ENCODE results near the gene MED16.

The MED16 gene

DNA sequence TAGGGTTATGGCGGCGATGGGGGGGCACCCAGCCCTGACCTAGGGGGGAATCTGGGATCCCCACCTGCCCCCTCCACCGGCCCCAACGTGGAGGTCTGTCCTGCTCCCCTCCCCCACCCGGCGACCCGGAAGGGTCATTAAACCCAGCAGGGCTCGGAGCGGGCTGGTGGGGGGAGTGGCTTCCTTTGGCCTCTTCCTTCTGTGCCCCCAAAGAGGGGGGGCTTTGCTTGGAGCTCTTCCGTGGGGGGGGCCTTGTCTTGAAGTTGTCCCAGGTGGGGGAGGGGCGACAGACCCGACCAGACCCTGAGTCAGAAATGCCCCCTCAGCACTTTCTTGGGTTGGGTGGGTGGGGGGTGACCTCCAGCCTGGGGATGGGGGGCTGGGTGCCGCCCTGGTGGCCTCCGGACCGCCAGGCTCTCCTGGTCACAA lies 34.4 kb upstream of the MED16 start:
- no peak for DNase-seq

DNA sequence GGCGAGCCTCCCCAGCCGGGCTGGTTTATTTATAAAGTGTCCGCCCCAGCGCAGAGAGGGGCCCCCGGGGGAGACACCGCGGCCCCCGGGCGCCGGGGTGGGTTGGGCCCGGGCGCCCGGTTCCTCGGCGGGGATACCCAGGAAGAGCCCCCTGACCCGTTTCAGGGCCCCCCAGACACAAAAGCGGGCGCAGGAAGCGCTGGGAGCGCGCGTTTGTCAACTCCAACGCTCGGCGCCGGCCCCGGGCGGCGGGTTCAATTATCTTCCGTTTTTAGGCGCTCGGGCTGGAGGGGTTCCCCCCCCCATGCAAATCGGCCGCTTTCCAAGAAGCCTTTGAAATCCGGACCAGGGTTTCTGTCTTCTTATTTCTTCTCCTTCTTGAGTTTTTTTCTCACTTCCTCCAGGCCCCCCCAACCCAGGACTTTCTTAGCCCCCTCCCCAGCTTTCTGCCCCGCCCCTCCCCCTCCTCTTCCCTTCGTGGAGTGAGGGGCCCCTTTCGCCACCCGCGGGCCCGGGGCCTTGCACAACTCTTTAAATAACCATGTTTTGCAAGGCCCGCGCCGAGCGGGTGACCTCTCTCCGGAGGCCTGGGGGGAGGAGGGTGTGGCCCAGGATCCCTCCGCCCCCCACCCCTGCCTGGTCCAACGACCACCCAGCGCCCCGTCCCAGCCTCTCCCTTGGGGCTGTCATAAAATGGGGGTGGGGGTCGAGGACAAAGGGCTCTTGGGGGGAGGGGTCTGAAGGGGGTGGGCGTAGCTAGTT lies 33.8 kb upstream of the MED16 start:
- no peak for DNase-seq

DNA sequence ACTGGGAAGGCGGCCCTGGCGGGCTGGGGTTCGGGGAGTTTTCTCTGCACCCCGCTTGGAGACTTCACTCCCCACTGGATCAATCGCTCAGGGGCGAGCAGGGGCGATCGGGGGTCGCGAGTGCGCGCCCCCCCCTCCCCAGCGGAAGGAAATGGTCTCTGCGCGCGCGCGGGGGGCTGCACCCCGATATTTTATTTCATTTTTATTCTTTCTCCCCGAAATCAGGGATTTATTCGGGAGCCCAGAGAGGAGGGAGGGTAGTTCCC lies 33.3 kb upstream of the MED16 start:
- no peak for DNase-seq

DNA sequence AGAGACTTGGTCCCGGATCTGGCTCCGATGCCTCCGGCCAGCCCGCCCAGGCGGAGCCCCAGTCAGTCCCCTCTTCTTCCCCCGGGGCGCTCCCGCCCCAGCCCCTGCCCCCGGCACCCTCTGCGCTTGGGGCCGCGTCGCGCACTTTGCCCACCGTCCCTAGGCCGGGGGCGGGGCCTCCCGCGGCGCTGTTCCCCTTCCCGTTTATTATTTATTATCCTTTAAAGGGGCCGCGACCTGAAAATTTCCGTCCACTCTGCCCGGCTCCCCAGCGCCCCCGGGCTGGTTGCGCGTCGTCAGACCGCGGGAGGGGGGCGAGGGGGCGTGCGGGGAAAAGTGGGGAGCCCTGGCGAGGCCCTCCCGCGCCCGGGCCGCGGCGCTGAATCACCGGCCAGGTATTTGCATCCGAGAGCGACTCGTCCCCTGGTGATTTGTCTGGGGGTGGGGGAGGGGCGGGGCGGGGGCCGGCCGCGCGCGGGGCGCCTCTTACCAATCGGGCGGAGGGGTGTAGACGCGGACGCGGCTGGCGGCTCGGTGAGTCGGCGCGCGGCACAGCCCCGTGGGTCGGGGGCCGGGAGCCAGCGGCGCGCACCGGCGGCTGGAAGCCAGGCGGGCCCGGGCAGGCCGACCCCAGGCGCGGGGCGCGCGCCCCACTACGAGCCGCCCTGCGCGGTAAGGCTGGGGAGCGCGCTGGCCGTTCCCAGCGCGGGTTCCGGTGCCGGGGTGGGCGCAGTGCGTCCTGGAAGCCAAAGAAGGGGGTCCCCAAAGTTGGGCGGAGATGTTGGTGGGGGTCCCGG lies 32.7 kb upstream of the MED16 start, which contains the start of gene ARID3A:
ARID3A (plus strand) TSS at position 510 of the 797 bp plus-strand sequence. CDS start 3,494 bp downstream, outside the sequence.
- DNase-seq, result peak; percentile 33

DNA sequence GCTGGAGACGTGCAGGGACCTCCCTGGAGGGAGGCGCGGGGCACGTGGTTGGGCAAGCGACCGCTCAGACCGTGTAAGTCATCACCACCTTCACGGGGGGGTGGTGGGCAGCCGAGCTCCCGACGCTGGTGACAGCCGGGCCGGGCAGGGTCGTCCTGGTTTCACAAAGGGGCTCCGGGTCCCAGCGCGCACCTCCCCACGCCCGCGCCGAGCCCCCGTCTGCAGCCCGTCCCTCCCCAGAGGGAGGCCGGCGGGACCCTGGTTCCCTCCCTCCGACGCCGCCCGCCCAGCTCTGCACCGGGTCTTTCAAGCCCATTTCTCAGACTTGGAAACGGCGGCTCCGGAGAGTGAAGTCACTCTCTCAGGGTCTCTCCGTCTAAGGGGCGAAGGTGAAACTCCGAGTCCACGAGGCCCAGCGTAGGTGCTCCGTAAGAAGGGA lies 32.1 kb upstream of the MED16 start:
- DNase-seq, result no peak

DNA sequence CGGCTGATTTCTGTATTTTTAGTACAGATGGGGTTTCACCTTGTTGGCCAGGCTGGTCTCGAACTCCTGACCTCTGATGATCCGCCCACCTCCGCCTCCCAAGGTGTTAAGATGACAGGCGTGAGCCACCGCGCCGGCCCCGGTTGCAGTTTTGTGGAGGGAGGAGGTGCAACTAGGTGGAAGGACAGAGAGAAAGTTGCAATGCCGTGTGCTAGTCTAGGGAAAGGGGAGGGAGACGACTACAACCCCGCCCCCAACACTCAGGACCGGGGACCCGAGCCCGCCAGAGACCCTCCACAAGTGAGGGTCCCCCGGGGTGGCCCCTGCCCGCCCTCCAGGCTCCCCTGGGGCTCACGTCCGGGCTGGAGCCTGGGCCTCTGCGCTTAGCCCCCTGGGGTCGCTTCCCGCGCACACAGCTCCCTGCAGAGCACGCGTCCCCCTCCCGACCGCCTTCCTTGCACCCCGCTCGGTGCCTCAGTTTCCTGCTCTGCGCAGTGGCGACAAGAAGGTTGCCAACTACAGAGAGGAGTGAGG lies 31.6 kb upstream of the MED16 start:
- DNase-seq, result no peak

DNA sequence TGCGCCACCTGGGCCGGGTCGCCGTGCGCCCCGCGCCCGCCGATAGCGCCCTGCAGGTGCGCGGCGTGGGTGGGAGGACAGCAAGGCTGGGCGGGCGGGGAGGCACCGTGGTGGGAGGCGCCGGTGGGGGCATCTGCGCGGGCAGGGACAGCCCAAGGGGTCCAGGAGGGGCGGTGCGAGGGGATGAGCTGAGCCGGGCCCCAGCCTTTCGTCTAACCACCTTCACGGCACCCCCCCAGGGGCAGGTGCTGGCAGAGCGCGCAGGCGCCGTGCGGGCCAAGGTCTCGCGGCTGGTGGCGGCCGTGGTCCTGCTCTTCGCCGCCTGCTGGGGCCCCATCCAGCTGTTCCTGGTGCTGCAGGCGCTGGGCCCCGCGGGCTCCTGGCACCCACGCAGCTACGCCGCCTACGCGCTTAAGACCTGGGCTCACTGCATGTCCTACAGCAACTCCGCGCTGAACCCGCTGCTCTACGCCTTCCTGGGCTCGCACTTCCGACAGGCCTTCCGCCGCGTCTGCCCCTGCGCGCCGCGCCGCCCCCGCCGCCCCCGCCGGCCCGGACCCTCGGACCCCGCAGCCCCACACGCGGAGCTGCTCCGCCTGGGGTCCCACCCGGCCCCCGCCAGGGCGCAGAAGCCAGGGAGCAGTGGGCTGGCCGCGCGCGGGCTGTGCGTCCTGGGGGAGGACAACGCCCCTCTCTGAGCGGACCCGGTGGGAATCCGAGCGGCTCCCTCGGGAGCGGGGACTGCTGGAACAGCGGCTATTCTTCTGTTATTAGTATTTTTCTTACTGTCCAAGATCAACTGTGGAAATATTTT lies 27.3 kb upstream of the MED16 start:
- no peak for DNase-seq

DNA sequence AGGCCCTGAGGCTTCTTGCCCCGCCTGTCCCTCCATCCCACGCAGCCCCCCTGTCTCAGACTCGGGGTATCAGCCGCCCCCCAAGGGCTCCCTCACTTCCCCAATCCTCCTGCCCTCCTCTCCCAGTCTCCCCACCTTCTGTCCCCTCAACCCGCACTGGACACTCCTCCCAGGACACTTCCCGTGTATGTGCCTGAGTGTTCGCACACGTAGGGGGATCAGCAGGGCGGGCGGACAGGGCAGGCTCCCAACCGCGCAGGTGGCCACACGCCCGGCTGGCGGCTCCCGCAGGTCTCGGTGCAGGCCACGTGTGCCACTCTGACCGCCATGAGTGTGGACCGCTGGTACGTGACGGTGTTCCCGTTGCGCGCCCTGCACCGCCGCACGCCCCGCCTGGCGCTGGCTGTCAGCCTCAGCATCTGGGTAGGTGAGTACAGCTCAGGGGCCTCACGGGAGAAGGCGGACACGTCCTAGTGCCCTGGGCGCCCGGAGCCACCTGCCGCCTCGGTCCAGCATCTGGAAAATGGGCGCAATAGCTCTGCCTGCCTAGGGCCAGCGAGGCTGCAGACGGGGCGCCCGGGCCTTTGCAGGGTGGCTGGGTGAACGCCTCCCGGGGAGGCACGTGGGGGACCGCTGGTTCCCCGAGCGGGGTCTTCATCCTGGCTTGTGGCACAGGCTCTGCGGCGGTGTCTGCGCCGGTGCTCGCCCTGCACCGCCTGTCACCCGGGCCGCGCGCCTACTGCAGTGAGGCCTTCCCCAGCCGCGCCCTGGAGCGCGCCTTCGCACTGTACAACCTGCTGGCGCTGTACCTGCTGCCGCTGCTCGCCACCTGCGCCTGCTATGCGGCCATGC lies 26.4 kb upstream of the MED16 start:
- DNase-seq, result no peak

DNA sequence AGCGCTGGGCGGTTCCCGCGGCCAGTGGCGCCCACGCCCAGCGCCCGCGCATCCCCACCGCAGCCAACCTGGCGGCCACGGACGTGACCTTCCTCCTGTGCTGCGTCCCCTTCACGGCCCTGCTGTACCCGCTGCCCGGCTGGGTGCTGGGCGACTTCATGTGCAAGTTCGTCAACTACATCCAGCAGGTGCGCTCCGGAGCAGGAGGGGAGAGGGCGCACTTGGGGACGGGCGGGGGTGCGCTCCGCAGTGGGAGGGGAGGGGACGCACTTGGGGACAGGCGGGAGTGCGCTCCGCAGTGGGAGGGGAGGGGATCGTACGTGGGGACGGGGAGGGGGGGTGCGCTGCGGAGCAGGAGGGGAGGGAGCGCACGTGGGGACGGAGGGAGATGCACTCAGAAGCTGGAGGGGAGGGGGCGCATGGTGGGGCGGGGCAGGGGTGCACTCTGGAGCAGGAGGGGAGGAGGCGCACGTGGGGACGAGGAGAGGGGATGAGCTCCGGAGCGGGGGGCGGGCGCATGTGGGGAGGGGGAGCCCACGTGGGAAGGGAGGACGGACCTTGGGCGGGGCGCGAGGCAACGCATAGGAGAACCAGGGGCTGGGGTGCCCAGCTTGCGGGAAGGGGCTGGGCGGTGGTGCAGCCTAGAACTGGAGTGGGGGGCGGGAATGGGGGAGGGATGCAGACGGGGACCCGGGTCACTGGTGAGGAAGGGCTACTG lies 25.7 kb upstream of the MED16 start:
- DNase-seq, result no peak

DNA sequence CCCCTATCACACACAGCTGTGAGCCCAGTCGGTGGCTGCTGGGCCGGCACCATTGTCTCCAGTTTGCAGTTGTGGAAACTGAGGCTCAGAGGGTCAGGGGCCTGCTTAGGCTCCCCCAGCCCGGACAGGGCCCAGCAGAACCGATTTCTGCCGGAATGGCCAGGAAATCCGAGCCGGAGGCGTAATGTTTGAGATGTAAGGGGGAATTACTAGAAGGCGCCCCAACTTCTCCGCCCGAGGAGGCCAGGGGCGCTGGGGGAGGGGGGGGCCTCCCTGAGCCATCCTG lies 25.1 kb upstream of the MED16 start:
- no peak for DNase-seq

DNA sequence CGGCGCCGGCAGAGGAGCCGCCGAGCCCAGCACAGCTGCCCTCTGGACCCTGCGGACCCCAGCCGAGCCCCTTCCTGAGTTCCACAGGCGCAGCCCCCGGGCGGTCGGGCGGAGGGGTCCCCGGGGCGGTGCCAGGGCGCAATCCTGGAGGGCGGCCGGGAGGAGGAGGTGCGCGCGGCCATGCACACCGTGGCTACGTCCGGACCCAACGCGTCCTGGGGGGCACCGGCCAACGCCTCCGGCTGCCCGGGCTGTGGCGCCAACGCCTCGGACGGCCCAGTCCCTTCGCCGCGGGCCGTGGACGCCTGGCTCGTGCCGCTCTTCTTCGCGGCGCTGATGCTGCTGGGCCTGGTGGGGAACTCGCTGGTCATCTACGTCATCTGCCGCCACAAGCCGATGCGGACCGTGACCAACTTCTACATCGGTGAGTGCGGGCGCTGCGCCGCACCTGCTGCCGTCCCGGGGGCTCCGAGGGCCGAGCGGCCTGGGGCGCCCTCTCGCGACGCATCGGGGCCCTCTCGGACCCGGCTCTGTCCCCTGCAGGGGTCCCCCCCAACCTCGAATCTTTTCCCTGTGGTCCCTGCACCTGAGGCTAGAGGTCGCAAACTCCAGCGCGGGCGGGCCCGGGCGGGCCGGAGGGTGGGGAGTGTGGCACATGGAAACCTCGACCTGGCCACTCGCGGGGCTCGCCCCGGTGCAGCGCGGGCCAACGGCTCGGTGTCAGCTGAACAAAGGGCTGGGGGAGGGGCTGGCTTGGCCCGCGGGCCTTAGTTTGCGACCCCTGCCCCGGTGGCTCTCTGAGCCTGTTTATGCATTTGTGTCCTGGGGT lies 24.6 kb upstream of the MED16 start, which contains the start of gene KISS1R:
KISS1R (plus strand) TSS at position 11 of the 829 bp plus-strand sequence; CDS start at position 181, 170 bp downstream.
- no peak for DNase-seq

DNA sequence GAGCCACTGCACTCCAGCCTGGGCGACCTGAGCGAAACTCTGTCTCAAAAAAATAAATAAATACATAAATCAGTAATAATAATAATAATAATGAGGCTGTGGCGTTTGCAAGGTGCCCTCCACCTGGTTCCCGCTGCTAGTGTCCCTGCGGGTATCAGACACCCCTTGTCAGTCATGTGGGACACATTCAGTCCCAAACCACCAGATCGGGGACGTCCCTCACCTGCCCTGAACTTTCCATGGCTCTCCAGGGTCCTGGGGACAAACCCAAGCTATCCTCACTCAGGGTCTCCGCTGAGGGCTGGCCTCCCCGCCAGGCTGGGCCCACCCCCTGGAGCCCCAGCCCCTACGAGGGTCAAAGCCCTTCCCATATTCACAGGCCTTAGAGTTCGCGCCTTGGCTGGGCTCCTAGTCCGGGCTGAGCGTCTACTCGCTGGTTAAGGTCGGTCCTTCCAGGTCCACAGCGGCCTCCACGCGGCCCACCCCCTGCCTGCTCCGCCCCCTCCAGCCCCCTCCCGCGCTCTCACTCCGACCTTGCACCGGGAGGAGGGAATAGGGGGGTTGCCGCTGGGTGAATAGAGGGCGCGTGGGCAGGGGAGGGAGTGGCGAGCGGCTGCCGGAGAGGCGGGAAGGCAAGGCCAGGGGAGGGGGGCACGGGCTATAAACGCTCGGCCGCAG lies 23.8 kb upstream of the MED16 start:
- no peak for DNase-seq

DNA sequence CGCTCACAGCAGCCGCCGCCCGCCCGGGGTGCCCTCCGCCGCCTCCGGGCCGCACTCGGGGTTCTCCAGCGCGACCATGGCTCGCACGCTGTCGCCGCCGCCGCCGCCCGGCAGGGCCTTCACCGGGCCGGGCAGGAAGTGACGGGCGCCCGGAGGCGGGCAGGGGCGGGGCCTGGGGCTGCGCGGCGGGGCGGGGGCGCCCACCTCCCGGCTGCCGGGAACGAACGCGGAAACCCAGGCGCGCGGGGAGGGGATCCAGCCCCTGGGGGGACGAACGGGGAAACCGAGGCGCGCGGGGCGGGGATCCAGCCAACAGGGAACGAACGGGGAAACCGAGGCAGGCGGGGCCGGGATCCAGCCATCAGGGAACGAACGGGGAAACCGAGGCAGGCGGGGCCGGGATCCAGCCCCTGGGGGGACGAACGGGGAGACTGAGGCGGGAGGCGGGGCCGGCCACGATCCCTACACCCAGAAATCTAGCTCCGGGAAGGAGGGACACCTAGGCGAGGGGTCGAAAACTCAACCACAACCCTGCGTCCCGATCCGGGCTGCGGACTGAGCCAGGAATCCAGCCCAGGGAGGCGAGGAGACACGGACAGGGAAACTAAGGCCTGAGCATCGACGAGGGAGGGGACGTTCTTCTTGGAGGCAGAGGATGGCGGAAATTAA lies 20.2 kb upstream of the MED16 start, which contains the start of gene R3HDM4:
R3HDM4 (minus strand) TSS at position 140 of the 669 bp plus-strand sequence; CDS start at position 78, 62 bp downstream.
- no peak for DNase-seq

DNA sequence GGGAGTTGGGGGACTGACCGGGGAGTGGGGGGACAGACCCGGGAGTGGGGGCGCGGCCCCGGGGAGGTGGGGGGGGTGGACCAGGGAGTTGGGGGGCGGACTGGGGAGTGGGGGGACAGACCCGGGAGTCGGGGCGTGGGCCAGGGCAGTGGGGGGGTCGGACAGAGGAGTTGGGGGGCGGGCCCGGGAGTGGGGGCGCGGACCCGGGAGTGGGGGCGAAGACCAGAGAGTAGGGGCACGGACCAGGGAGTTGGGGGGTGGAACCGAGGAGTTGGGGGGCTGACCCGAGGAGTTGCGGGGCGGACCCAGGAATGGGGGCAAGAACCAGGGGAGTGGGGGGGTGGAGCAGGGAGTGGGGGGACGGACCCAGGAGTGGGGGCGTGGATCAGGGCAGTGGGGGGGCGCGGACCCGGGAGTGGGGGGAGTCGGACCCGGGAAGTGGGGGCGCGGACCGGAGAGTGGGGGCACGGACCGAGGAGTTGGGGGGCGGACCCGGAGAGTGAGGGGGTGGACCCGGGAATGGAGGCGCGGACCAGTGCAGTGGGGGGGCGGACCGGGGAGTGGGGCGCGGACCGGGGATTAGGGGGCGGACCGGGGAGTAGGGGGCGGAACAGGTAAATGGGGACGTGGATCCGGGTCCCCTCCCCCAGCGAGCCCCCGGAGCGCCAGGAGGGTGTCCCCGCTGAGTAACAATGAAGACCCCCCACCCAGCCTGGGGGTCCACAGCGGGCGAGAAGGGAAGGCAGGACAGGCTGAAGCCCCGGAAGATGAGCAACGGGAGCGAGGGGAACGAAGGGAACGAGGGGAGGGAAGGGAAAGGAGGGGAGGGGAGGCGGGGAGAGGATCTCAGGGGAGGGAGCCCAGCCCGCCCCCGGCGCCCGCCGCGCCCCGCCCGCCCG lies 19.4 kb upstream of the MED16 start:
- DNase-seq, result no peak

DNA sequence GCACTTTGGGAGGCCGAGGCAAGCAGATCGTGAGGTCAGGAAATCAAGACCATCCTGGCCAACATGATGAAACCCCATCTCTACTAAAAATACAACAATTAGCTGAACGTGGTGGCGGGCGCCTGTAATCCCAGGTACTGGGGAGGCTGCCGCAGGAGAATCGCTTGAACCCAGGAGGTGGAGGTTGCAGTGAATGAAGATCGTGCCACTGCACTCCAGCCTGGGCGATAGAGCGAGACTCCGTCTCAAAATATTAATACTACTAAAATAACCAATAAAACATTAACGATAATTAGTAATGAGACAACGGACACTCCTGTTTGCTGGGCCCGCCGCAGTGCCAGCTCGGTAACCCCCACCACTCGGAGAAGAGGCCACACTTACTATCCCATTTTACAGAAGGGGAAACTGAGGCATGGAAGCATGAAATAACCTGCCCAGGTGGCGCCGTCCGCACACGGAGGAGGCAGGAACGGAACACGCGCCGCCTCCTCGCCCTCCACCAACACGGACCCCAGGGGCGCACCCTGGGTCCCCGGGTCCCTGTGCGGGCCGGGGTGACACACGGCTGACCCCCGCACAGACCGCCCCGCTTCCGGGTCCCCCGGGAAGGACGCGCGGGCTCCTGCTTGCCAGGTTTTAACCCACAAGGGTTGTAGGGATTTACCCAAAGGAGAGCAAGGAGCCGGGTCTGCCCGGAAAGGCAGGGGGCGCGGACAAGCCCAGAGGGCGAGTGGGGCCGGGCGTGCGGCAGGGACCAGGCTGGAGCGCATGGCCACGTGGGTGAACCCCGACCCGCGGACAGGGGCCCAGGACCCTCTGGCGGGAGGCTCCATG lies 18.4 kb upstream of the MED16 start:
- DNase-seq, result no peak

DNA sequence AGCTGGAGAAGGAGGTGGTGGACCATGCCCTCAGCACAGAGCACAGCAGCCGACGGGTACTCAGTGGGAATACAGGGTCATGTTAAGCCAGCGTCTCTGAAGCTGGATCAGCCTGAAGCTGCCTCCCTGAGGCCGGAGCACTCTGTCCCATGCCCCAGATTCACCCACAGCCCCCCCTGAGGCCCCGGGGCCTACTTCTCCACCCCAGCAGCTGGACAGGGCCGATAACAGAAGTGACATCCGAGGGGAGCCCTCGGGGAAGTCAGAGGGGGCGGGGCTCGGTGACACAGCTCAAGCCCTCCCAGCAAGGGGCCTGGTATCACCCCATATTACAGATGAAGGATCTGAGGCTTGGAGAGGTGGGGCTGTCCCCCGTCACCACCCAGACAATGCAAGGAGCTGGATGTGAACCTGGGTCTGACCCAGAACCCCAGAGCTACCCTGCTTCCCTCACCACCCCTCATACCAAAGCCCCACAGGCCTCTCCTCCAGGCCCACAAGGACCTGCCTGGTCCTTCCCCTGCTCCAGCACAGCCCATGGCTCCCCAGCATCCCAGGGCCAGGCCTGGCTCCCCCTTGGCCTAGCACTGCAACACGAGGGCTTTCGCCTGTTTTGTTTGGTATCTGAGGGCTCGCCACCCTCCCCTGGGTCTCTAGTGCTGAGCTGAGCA lies 14.3 kb upstream of the MED16 start:
- no peak for DNase-seq

DNA sequence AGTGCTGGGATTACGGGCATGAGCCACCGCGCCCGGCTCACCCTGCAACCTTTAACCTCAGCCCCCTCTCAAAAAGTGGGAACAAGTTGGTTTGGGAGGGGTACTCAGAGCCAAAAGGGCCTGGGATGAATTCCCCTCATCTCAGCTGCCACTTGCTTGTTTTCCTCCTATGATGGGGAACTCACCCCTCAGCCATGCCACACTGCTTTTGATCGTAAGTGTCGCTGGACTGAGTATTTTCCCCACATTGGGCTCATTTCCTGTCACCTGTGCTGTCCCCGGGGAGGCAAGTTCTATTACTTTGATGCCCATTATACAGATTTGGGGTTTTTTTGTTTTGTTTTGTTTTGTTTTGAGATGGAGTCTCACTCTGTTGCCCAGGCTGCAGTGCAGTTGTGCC lies 13.5 kb upstream of the MED16 start:
- no peak for DNase-seq
